DOHH2 (cell line): Measurements from ENCODE around the gene COL19A1.

Experiments
- H3F3A ChIP-seq: fragments of 200-600 bp; sonication (generic), shearing (Covaris generic); 2 replicates; pipeline ENCODE4 v1.6.0; 2016; ENCODE audit warnings: antibody characterized with exemption, mild to moderate bottlenecking; ENCODE audit not compliant: control insufficient read depth, insufficient read depth
- H3K27ac ChIP-seq: fragments of 200-600 bp; sonication (generic); 2 replicates; pipeline ENCODE4 v1.5.1; 2014; ENCODE audit warnings: low read depth, mild to moderate bottlenecking, low read length, moderate library complexity
- H3K27me3 ChIP-seq: fragments of 200-600 bp; sonication (generic); 2 replicates; pipeline ENCODE4 v1.6.1; 2014; ENCODE audit warnings: mild to moderate bottlenecking, low read length, mixed read lengths; ENCODE audit not compliant: control insufficient read depth
- H3K36me3 ChIP-seq: fragments of 200-600 bp; sonication (generic); 2 replicates; pipeline ENCODE4 v1.6.1; 2014; ENCODE audit warnings: mild to moderate bottlenecking, low read length, moderate library complexity, mixed read lengths; ENCODE audit not compliant: control insufficient read depth
- H3K4me1 ChIP-seq: fragments of 200-600 bp; sonication (generic); 2 replicates; pipeline ENCODE4 v1.6.1; 2014; ENCODE audit warnings: mild to moderate bottlenecking, low read length, mixed read lengths; ENCODE audit not compliant: control insufficient read depth
- H3K4me2 ChIP-seq: fragments of 200-600 bp; sonication (generic); 2 replicates; pipeline ENCODE4 v1.6.0; 2014; ENCODE audit warnings: mild to moderate bottlenecking, low read length, moderate library complexity
- H3K4me3 ChIP-seq: fragments of 200-600 bp; sonication (generic); 2 replicates; pipeline ENCODE4 v1.5.1; 2014; ENCODE audit warnings: mild to moderate bottlenecking, low read length, mixed read lengths
- H3K79me2 ChIP-seq: fragments of 200-600 bp; sonication (generic); 2 replicates; pipeline ENCODE4 v1.6.1; 2014; ENCODE audit warnings: mild to moderate bottlenecking, low read length, mixed read lengths; ENCODE audit not compliant: control insufficient read depth
- H3K9me2 ChIP-seq: fragments of 200-600 bp; sonication (generic); replicated peaks from 2 replicates; pipeline ENCODE4 v1.6.1; 2014; ENCODE audit warnings: mild to moderate bottlenecking, low read length, mixed read lengths; ENCODE audit not compliant: control insufficient read depth
- H3K9me3 ChIP-seq: fragments of 200-600 bp; sonication (generic); 2 replicates; pipeline ENCODE4 v1.6.1; 2014; ENCODE audit warnings: antibody characterized with exemption, low read length, mixed read lengths; ENCODE audit not compliant: control insufficient read depth, insufficient read depth
- H4K20me1 ChIP-seq: fragments of 200-600 bp; sonication (generic); 2 replicates; pipeline ENCODE4 v1.6.0; 2014; ENCODE audit warnings: low read depth, mild to moderate bottlenecking, antibody characterized with exemption, low read length, moderate library complexity; ENCODE audit not compliant: control insufficient read depth, insufficient read depth
- EZH2phosphoT487 ChIP-seq: fragments of 200-600 bp; sonication (generic); IDR thresholded peaks from 2 replicates; pipeline ENCODE4 v1.6.1; 2017; ENCODE audit warnings: borderline replicate concordance, mild to moderate bottlenecking, antibody characterized with exemption, low read length, moderate library complexity, mixed read lengths
- TF ChIP-seq, protein P1 (sequence below): fragments of 200-600 bp; sonication (generic); IDR thresholded peaks from one replicate; pipeline ENCODE4 v1.5.1; 2014; ENCODE audit warnings: antibody characterized with exemption, mild to moderate bottlenecking, low read depth, low read length; ENCODE audit not compliant: poor library complexity, severe bottlenecking

Gene COL19A1

DNA sequence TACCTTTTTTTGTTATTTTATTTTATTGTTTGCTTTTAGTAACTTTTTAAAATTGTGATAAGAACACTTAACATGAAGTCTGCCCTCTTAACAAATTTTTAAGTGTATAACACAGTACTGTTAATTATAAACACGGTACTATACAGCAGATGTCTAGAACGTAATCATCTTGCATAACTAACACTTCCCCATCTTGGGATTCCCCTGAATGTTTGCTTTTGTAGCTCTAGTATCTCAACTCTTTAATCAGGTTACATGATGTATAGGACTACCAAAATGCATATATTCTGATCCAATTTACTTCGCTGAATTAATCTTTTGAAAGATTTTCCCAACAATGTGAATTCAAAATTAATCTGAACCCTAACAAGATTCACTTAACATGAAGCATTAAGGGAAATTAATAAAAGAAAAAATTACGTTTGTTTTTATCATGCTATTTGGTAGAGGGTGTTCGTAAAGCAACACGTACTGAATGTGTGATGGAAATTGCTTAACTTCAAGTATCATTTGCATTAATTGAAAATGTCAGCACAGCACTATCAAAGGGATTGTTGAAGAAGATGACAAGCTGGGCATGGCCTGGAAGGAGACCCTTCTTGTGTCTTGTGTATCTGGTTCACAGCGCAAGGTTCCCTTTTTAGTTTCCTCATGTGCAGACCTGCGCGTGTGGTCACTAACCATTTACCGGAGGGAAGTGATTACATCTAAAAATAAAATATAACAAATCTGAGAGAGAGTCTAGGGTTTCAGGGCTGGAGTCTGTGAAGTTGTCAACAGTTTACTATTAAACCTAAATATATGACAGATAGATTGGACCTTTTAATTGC is 15.2 kb downstream of the COL19A1 start:
- H3K79me2 ChIP-seq, result no peaks in the 10 kb centered on the region
- peak overlapping the region; percentile 95 for H3K4me2 ChIP-seq
- H3F3A ChIP-seq, result peaks cover 16% of the 10 kb centered on the region
- no peaks in the 10 kb centered on the region for H3K27me3 ChIP-seq
- no peaks in the 10 kb centered on the region for H3K36me3 ChIP-seq
- peaks cover 55% of the 10 kb centered on the region for H3K4me1 ChIP-seq
- no peaks in the 10 kb centered on the region for H3K9me2 ChIP-seq
- TF ChIP-seq EZH2phosphoT487, result no peak
- TF ChIP-seq, protein P1, sequence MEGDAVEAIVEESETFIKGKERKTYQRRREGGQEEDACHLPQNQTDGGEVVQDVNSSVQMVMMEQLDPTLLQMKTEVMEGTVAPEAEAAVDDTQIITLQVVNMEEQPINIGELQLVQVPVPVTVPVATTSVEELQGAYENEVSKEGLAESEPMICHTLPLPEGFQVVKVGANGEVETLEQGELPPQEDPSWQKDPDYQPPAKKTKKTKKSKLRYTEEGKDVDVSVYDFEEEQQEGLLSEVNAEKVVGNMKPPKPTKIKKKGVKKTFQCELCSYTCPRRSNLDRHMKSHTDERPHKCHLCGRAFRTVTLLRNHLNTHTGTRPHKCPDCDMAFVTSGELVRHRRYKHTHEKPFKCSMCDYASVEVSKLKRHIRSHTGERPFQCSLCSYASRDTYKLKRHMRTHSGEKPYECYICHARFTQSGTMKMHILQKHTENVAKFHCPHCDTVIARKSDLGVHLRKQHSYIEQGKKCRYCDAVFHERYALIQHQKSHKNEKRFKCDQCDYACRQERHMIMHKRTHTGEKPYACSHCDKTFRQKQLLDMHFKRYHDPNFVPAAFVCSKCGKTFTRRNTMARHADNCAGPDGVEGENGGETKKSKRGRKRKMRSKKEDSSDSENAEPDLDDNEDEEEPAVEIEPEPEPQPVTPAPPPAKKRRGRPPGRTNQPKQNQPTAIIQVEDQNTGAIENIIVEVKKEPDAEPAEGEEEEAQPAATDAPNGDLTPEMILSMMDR, result no peak
- H4K20me1 ChIP-seq, result no peaks in the 10 kb centered on the region
- H3K9me3 ChIP-seq, result no peaks in the 10 kb centered on the region
- peak overlapping the region; percentile 94 for H3K27ac ChIP-seq
- H3K4me3 ChIP-seq, result peak overlapping the region; percentile 59

DNA sequence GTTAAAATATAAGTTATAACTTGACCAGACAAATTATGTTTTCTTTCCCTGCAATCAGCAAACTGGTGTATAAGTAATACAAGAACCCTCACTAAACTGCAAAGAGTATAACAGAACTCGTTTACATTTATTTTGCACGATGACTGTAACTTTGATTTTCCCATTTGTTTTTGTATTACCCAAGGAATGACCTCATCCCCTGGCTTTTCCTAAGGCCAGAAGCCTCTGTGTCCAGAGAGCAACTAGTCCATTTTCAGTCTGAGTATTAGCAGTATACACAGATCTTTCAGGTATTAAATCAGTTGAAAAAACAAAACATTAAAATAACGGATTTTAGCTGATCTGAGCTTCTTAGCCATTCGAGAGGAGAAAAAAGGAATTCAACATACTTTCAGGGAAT is 17.2 kb downstream of the COL19A1 start:
- Histone ChIP-seq H4K20me1 (no peaks in the 10 kb centered on the region), H3K27me3 (no peaks in the 10 kb centered on the region), H3K4me2 (no peak overlapping the region), H3K9me3 (no peaks in the 10 kb centered on the region; the same call in 1 of the 2 replicates), H3K36me3 (no peaks in the 10 kb centered on the region), H3K4me3 (no peak overlapping the region), H3F3A (peaks cover 16% of the 10 kb centered on the region), H3K4me1 (peaks cover 67% of the 10 kb centered on the region), H3K9me2 (no peaks in the 10 kb centered on the region), H3K79me2 (no peaks in the 10 kb centered on the region), H3K27ac (no peak overlapping the region)
- TF ChIP-seq EZH2phosphoT487, result no peak
- TF ChIP-seq, protein P1, result no peak

GRCh38 chr6:69884231-69884630 is 17.9 kb downstream of the COL19A1 start:
- H3K9me2 ChIP-seq, result no peaks in the 10 kb centered on the region
- no peak overlapping the region for H3K4me2 ChIP-seq
- H4K20me1 ChIP-seq, result no peaks in the 10 kb centered on the region
- no peaks in the 10 kb centered on the region; the same call in 1 of the 2 replicates for H3K9me3 ChIP-seq
- H3K36me3 ChIP-seq, result no peaks in the 10 kb centered on the region
- H3K27me3 ChIP-seq, result no peaks in the 10 kb centered on the region
- H3K79me2 ChIP-seq, result no peaks in the 10 kb centered on the region
- peaks cover 60% of the 10 kb centered on the region for H3K4me1 ChIP-seq
- H3K27ac ChIP-seq, result no peak overlapping the region
- peaks cover 16% of the 10 kb centered on the region for H3F3A ChIP-seq
- TF ChIP-seq, protein P1, result no peak
- no peak for TF ChIP-seq EZH2phosphoT487
- H3K4me3 ChIP-seq, result no peak overlapping the region
